H1 (cell line): Measurements from ENCODE around the gene PDHB. TPM values are rescaled to one million over a fixed set of nuclear protein-coding genes. Genes with fewer than 3 reads are reported as not detected.

Experiments used
- CTCF ChIA-PET: fragments of 300-600 bp; sonication (Branson Sonifier 250); formaldehyde crosslinking; loops from one replicate; lab custom pipeline; 2021; ENCODE audit not compliant: partially characterized antibody; lab: Charles Lee
- POLR2A ChIA-PET: fragments of 300-600 bp; sonication (Branson Sonifier 250); formaldehyde crosslinking; loops from one replicate; lab custom pipeline; 2021; ENCODE audit warnings: inconsistent platforms; ENCODE audit not compliant: partially characterized antibody; lab: Charles Lee
- DNase-seq, 2 experiments: peaks; one replicate each; pipeline versions ENCODE4 v3.0.0 to v3.0.0-alpha.2; 2010 to 2022; ENCODE audit warnings: low spot score in 2 of 2, low read depth in 1 of 2, mixed read lengths in 1 of 2
- FAIRE-seq: peaks from 2 replicates; lab custom pipeline; 2011; peaks lifted over from hg19 to GRCh38; lab: Jason Lieb, UNC
- H2AFZ ChIP-seq: 2 replicates; pipeline ENCODE4 v1.8.1; 2012; ENCODE audit warnings: low read length, inconsistent platforms
- H2AK5ac ChIP-seq: 2 replicates; pipeline ENCODE4 v1.6.1; 2013; ENCODE audit warnings: low read depth, low read length
- H2BK120ac ChIP-seq: replicated peaks from 2 replicates; pipeline ENCODE3; 2013; ENCODE audit warnings: low read depth, low read length, inconsistent platforms
- H2BK12ac ChIP-seq: 2 replicates; pipeline ENCODE4 v1.6.1; 2013; ENCODE audit warnings: low read depth, low read length
- H2BK15ac ChIP-seq: 2 replicates; pipeline ENCODE4 v1.6.1; 2013; ENCODE audit warnings: low read length
- H2BK20ac ChIP-seq: 2 replicates; pipeline ENCODE4 v1.6.1; 2013; ENCODE audit warnings: low read length
- H2BK5ac ChIP-seq: 2 replicates; pipeline ENCODE4 v1.6.1; 2013; ENCODE audit warnings: low read depth, low read length
- H3K14ac ChIP-seq: 2 replicates; pipeline ENCODE4 v1.6.1; 2013; ENCODE audit warnings: inconsistent platforms; ENCODE audit not compliant: insufficient read length
- H3K18ac ChIP-seq: 2 replicates; pipeline ENCODE4 v1.6.1; 2013; ENCODE audit warnings: low read length; ENCODE audit errors: extremely low read depth
- H3K23ac ChIP-seq: 2 replicates; pipeline ENCODE4 v1.6.1; 2013; ENCODE audit warnings: inconsistent platforms; ENCODE audit not compliant: insufficient read length
- H3K23me2 ChIP-seq: 2 replicates; pipeline ENCODE4 v1.6.1; 2013; ENCODE audit warnings: low read depth, low read length
- H3K27ac ChIP-seq: 2 replicates; pipeline ENCODE4 v1.6.1; 2011; ENCODE audit warnings: low read depth, low read length, inconsistent platforms
- H3K27me3 ChIP-seq, 4 experiments: replicated peaks in 1 of 4; 1 replicate in 1 of 4; 2 replicates in 3 of 4; pipeline versions ENCODE4 v1.6.1 to v1.8.1; 2011 to 2013; ENCODE audit warnings: low read length in 3 of 4, mild to moderate bottlenecking in 3 of 4, inconsistent platforms in 2 of 4, mixed read lengths in 2 of 4, moderate library complexity in 1 of 4; ENCODE audit not compliant: control insufficient read depth in 3 of 4, insufficient read depth in 3 of 4; ENCODE audit errors: extremely low read depth in 1 of 4
- H3K36me3 ChIP-seq, 4 experiments: 2 replicates each; pipeline versions ENCODE4 v1.6.1 to v1.8.1; 2011 to 2013; ENCODE audit warnings: mild to moderate bottlenecking in 4 of 4, low read length in 3 of 4, moderate library complexity in 2 of 4, control low read depth in 1 of 4, inconsistent platforms in 1 of 4; ENCODE audit not compliant: insufficient read depth in 4 of 4, control insufficient read depth in 2 of 4
- H3K4ac ChIP-seq: replicated peaks from 2 replicates; pipeline ENCODE3; 2013; ENCODE audit warnings: low read length, low read depth, mixed read lengths, inconsistent platforms; ENCODE audit not compliant: insufficient read length
- H3K4me1 ChIP-seq, 4 experiments: replicated peaks in 1 of 4; 1 replicate in 1 of 4; 2 replicates in 3 of 4; pipeline versions ENCODE4 v1.6.1 to v1.8.1; 2011 to 2013; ENCODE audit warnings: low read length in 3 of 4, inconsistent platforms in 2 of 4, mixed read lengths in 1 of 4; ENCODE audit not compliant: insufficient read depth in 4 of 4, control insufficient read depth in 3 of 4
- H3K4me2 ChIP-seq, 2 experiments: 2 replicates each; pipeline versions ENCODE4 v1.6.1 to v1.8.1; 2011 to 2013; ENCODE audit warnings: low read depth in 2 of 2, low read length in 2 of 2, control low read depth in 1 of 2, inconsistent platforms in 1 of 2, mild to moderate bottlenecking in 1 of 2; ENCODE audit not compliant: insufficient read depth in 1 of 2
- H3K4me3 ChIP-seq, 4 experiments: fragments of 200-600, 300-600 bp in 1 of 4; sonication (generic), shearing (Covaris generic), sonication (Bioruptor Twin) in 1 of 4; 2 replicates each; pipeline versions ENCODE4 v1.5.1 to v1.8.1; 2011 to 2016; ENCODE audit warnings: low read length in 4 of 4, low read depth in 3 of 4, control low read depth in 2 of 4, inconsistent platforms in 2 of 4, mild to moderate bottlenecking in 2 of 4, mixed read lengths in 1 of 4, moderate library complexity in 1 of 4; ENCODE audit not compliant: insufficient read depth in 2 of 4; ENCODE audit errors: extremely low read depth in 1 of 4
- H3K56ac ChIP-seq: replicated peaks from 2 replicates; pipeline ENCODE3; 2013; ENCODE audit warnings: low read depth, mild to moderate bottlenecking, mixed read lengths, low read length, inconsistent platforms; ENCODE audit not compliant: insufficient read length
- H3K79me1 ChIP-seq: 2 replicates; pipeline ENCODE4 v1.6.1; 2013; ENCODE audit warnings: low read depth, low read length, control low read depth
- H3K79me2 ChIP-seq, 2 experiments: 2 replicates each; pipeline versions ENCODE4 v1.6.1 to v1.8.1; 2012 to 2013; ENCODE audit warnings: low read length in 2 of 2, mild to moderate bottlenecking in 2 of 2, inconsistent platforms in 1 of 2; ENCODE audit not compliant: insufficient read depth in 2 of 2, control insufficient read depth in 1 of 2
- H3K9ac ChIP-seq, 4 experiments: replicated peaks in 1 of 4; 1 replicate in 1 of 4; 2 replicates in 3 of 4; pipeline versions ENCODE4 v1.6.1 to v1.8.1; 2011 to 2013; ENCODE audit warnings: low read depth in 3 of 4, low read length in 3 of 4, control low read depth in 2 of 4, mild to moderate bottlenecking in 2 of 4, moderate library complexity in 2 of 4, inconsistent platforms in 1 of 4; ENCODE audit errors: extremely low read depth in 1 of 4
- H3K9me3 ChIP-seq, 2 experiments: 2 replicates each; pipeline versions ENCODE4 v1.6.1 to v1.8.1; 2012 to 2013; ENCODE audit warnings: mild to moderate bottlenecking in 2 of 2, moderate library complexity in 2 of 2, control low read depth in 1 of 2, inconsistent platforms in 1 of 2, low read depth in 1 of 2, low read length in 1 of 2, mixed read lengths in 1 of 2; ENCODE audit not compliant: insufficient read depth in 2 of 2
- H4K20me1 ChIP-seq, 2 experiments: replicated peaks in 1 of 2; 2 replicates each; pipeline versions ENCODE3 to v1.8.1; 2011 to 2013; ENCODE audit warnings: inconsistent platforms in 2 of 2, low read length in 2 of 2, mild to moderate bottlenecking in 1 of 2; ENCODE audit not compliant: insufficient read depth in 2 of 2, control insufficient read depth in 1 of 2
- H4K5ac ChIP-seq: 2 replicates; pipeline ENCODE4 v1.6.1; 2013; ENCODE audit warnings: low read length, low read depth, mixed read lengths, inconsistent platforms; ENCODE audit not compliant: insufficient read length
- H4K8ac ChIP-seq: 2 replicates; pipeline ENCODE4 v1.8.0; 2013; ENCODE audit warnings: mild to moderate bottlenecking, moderate library complexity, low read length, inconsistent platforms; ENCODE audit not compliant: insufficient read depth; ENCODE audit errors: extremely low read depth
- H4K91ac ChIP-seq: replicated peaks from 2 replicates; pipeline ENCODE3; 2013; ENCODE audit warnings: low read length, mixed read lengths, inconsistent platforms; ENCODE audit not compliant: insufficient read length
- BRCA1 ChIP-seq: IDR thresholded peaks from 2 replicates; pipeline ENCODE4 v1.6.1; 2012; ENCODE audit warnings: low read depth, low read length, improper control_type of control experiment
- CTBP2 ChIP-seq: IDR thresholded peaks from 2 replicates; pipeline ENCODE4 v1.7.0; 2011; ENCODE audit warnings: borderline replicate concordance, mild to moderate bottlenecking, moderate library complexity, mixed read lengths, low read length; ENCODE audit not compliant: insufficient read depth, insufficient read length
- EP300 ChIP-seq, 2 experiments: IDR thresholded peaks; 1 replicate in 1 of 2; 2 replicates in 1 of 2; pipeline ENCODE4 v1.6.1; 2011 to 2012; ENCODE audit warnings: low read depth in 2 of 2, low read length in 2 of 2, mild to moderate bottlenecking in 2 of 2, borderline replicate concordance in 1 of 2, inconsistent platforms in 1 of 2, moderate library complexity in 1 of 2
- KDM1A ChIP-seq: fragments of 200-600, 300-600 bp; sonication (generic); IDR thresholded peaks from 2 replicates; pipeline ENCODE4 v1.7.1; 2016; ENCODE audit warnings: mild to moderate bottlenecking, low read length, borderline replicate concordance
- NRF1 ChIP-seq: IDR thresholded peaks from 2 replicates; pipeline ENCODE4 v1.6.1; 2011; ENCODE audit warnings: mild to moderate bottlenecking, low read depth, low read length, improper control_type of control experiment
- RAD21 ChIP-seq, 2 experiments: IDR thresholded peaks in 1 of 2; conservative IDR thresholded peaks in 1 of 2; 2 replicates each; pipeline ENCODE4 v1.6.1; 2011; ENCODE audit warnings: low read depth in 2 of 2, low read length in 2 of 2, improper control_type of control experiment in 1 of 2, inconsistent platforms in 1 of 2, mild to moderate bottlenecking in 1 of 2, moderate library complexity in 1 of 2
- SAP30 ChIP-seq: fragments of 300-600 bp; sonication (generic); IDR thresholded peaks from 2 replicates; pipeline ENCODE4 v1.7.1; 2012; ENCODE audit warnings: low read length, moderate library complexity, mild to moderate bottlenecking, inconsistent platforms; ENCODE audit not compliant: insufficient read depth, insufficient replicate concordance
- SIN3A ChIP-seq, 2 experiments: IDR thresholded peaks in 1 of 2; conservative IDR thresholded peaks in 1 of 2; 2 replicates each; pipeline ENCODE4 v1.6.1; 2011 to 2012; ENCODE audit warnings: low read length in 2 of 2, improper control_type of control experiment in 1 of 2, low read depth in 1 of 2, mild to moderate bottlenecking in 1 of 2
- SIRT6 ChIP-seq: IDR thresholded peaks from one replicate; pipeline ENCODE4 v1.7.1; 2012; ENCODE audit warnings: low read length, inconsistent platforms
- SRF ChIP-seq: IDR thresholded peaks from 2 replicates; pipeline ENCODE4 v1.6.1; 2011; ENCODE audit warnings: mild to moderate bottlenecking, low read depth, low read length, moderate library complexity
- SUZ12 ChIP-seq: fragments of 200-600 bp; sonication (generic); IDR thresholded peaks from 2 replicates; pipeline ENCODE4 v1.6.1; 2012; ENCODE audit warnings: mild to moderate bottlenecking, inconsistent platforms, low read length, moderate library complexity, mixed read lengths
- TAF1 ChIP-seq: IDR thresholded peaks from 2 replicates; pipeline ENCODE4 v1.6.1; 2011; ENCODE audit warnings: mild to moderate bottlenecking, low read depth, low read length
- TCF12 ChIP-seq: IDR thresholded peaks from 2 replicates; pipeline ENCODE4 v1.6.1; 2011; ENCODE audit warnings: low read depth, mild to moderate bottlenecking, low read length
- ZNF274 ChIP-seq: IDR thresholded peaks from 2 replicates; pipeline ENCODE4 v1.7.0; 2012; ENCODE audit warnings: low read length, borderline replicate concordance; ENCODE audit errors: extremely low read depth
- WGBS, 2 experiments: shearing (Covaris generic) in 1 of 2; methylation state at CpG; one replicate each; pipeline versions ENCODE4 v1.1.6 to v1.1.7; 2013 to 2015; ENCODE audit warnings: low lambda C conversion rate in 2 of 2, mixed read lengths in 2 of 2, inconsistent platforms in 1 of 2, low coverage in 1 of 2, missing lambda C conversion rate in 1 of 2; ENCODE audit not compliant: insufficient replicate concordance in 2 of 2, insufficient coverage in 1 of 2, insufficient read length in 1 of 2; ENCODE audit errors: extremely low coverage in 1 of 2, missing lambda C conversion rate in 1 of 2; 5-methylcytosine and 5-hydroxymethylcytosine counted together
- polyA plus RNA-seq, 7 experiments: library from polyadenylated mRNA; depleted of rRNA in 3 of 7; stranded (reverse) in 5 of 7; unstranded in 2 of 7; fragments of >200 nt in 5 of 7; fragments of 200-250 nt in 2 of 7; gene quantifications; 1 replicate in 5 of 7; 2 replicates in 1 of 7; 4 replicates in 1 of 7; pipeline versions ENCODE4 v1.2.1 to v1.2.3, GENCODE V29; 2011 to 2013; ENCODE audit warnings: missing spikeins in 2 of 7, mixed read lengths in 2 of 7
- total RNA-seq: library from RNA; stranded (reverse); fragmentation: NEBNext Ultra II Directional; extraction: Animal tissue kit (Norgen Biotek cat#: 25700); gene quantifications from 2 replicates; pipeline ENCODE4 v1.2.1, GENCODE V29; 2021

Gene PDHB
- total and polyA plus RNA-seq, 2 of the 8 experiments (the other 6 are each of a cell fraction or from before 2014, with no cell fraction given): 90.4 to 140 TPM

DNA sequence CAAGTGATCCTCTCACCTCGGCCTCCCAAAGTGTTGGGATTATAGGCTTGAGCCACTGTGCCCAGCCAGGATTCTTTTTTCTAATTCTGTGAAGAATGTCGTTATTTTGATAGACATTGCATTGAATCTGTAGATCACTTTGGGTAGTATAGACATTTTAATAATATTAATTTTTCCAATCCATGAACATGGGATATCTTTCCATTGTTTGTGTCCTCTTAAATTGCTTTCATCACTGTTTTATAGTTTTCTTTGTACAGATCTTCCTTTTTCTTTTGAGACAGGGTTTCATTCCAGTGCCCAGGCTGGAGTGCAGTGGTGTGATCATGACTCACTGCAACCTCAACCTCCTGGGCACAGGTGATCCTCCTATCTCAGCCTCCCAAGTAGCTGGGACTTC lies 46.7 kb upstream of the PDHB start:
- Histone ChIP-seq H3K4me1 (no peaks in the 10 kb centered on the region), H3K14ac (no peak overlapping the region), H3K79me1 (no peaks in the 10 kb centered on the region), H2BK120ac (no peak overlapping the region), H4K20me1 (no peaks in the 10 kb centered on the region), H3K23me2 (no peaks in the 10 kb centered on the region), H2BK12ac (no peak overlapping the region), H2AK5ac (no peak overlapping the region), H3K9ac (no peak overlapping the region), H2AFZ (no peak overlapping the region), H3K4me2 (no peak overlapping the region), H3K23ac (no peak overlapping the region), H2BK5ac (no peak overlapping the region), H3K4me3 (no peak overlapping the region), H3K79me2 (no peaks in the 10 kb centered on the region), H4K8ac (no peak overlapping the region), H3K27ac (no peak overlapping the region), H4K5ac (no peak overlapping the region), H3K18ac (no peak overlapping the region), H3K27me3 (no peaks in the 10 kb centered on the region), H3K9me3 (no peaks in the 10 kb centered on the region), H2BK15ac (no peak overlapping the region), H3K36me3 (no peaks in the 10 kb centered on the region), H2BK20ac (no peak overlapping the region), H3K56ac (no peak overlapping the region), H4K91ac (no peak overlapping the region), H3K4ac (no peak overlapping the region)
- ChIA-PET POLR2A (interaction anchor here (0.9 kb wide), 1 partner anchor 46 kb away, joined by 3 read pairs; no protein-coding TSS in a partner anchor), CTCF (interaction anchor here (0.5 to 1.3 kb wide), 3 partner anchors 24 to 155 kb away, joined by 3 read pairs; no protein-coding TSS in a partner anchor)
- FAIRE-seq: no peak
- DNase-seq: no peak
- 86% methylated on average over 2 of the region's 2 CpGs; no CpG with 5 or more reads in 1 of the 2 experiments for WGBS, 2 experiments
- no peak for TF ChIP-seq SRF
- no peak for TF ChIP-seq BRCA1
- TF ChIP-seq SUZ12: no peak
- TF ChIP-seq SIRT6: no peak
- no peak for TF ChIP-seq RAD21 (IDR thresholded peaks at IDR 0.05 in 1 of 2, conservative IDR thresholded peaks at IDR 0.05 in 1 of 2; ENCODE audit: low read depth in 2 of 2, low read length in 2 of 2)
- no peak for TF ChIP-seq TAF1
- TF ChIP-seq TCF12: no peak
- TF ChIP-seq ZNF274: no peak
- no peak for TF ChIP-seq SAP30
- no peak for TF ChIP-seq EP300 (IDR thresholded peaks at IDR 0.05; ENCODE audit: borderline replicate concordance in 1 of 2, low read depth in 2 of 2, low read length in 2 of 2)
- no peak for TF ChIP-seq SIN3A (conservative IDR thresholded peaks at IDR 0.05 in 1 of 2, IDR thresholded peaks at IDR 0.05 in 1 of 2; ENCODE audit: low read depth in 1 of 2, low read length in 2 of 2)
- no peak for TF ChIP-seq KDM1A
- TF ChIP-seq NRF1: no peak
- TF ChIP-seq CTBP2: no peak
